ENCODE measurements around the gene SLC25A31.

SLC25A31 gene

DNA sequence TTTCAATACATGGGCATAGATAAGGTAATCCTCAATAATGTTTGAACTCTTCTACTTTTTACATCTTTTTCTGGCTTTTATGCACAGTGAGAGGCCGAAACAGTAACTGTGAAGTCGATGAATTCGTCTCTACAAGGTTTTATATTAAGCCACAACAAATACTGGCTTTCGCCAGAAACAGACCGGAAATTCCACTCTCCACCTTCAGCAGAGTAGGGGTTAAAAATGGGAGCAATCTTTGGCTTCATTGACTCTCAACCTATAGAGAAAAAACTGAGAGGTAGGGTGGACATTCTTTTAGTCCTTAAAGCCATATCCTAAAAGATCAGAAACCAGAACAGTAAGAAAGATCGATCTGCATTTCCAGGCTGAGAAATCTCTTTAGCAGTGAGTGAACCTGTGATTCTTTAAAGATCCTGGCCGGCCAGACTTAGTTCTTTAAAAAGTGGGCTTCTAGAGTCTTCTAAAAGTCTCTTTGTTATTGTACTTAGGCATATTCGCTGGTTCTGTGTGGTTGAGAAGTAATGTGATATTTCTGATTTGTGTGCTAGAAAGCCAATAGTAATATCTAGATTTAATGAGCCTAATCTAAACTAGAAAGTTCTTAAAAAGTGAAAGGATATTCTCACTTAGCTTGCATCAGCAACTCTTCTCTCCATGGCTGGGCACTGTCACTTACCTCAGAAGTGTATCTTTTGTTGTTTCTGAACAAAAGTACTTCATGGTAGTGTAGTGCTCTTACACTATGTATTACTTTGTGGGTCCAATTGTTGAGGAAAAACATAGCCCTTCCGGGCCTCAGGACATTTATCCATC lies 54.0 kb downstream of the SLC25A31 start:
- Histone ChIP-seq H3K79me2 (ENCODE audit: control insufficient read depth, insufficient read depth, low read length, poor library complexity) (peaks cover 4% of the 10 kb centered on the region), H4K8ac (ENCODE audit: low read depth, low read length) (no peak overlapping the region), H3K4me3 (ENCODE audit: low read depth, low read length) (no peak overlapping the region)

DNA sequence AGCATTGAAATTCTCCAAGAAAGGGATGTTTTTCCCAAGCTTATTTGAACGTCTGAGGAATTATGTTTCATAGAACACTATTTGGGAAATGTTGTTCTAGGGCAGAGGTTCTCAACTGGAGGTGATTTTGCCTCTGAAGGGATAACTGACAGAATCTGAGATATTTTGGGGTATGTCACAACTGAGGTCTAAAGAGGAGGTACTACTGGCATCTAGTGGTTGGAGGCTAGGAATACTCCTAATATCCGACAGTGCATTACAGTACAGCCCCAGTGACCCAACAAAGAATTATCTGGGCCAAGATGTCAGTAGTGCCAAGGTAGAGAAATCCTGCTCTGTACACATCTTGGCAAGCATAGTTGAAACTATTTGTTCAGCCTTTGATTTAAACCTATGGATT lies 58.3 kb downstream of the SLC25A31 start:
- Histone ChIP-seq H2AK5ac (ENCODE audit: low read length) (no peak overlapping the region), H3K27me3 (ENCODE audit: insufficient read depth, low read length) (no peaks in the 10 kb centered on the region), H3K79me2 (ENCODE audit: control insufficient read depth, insufficient read depth, low read length, poor library complexity) (no peaks in the 10 kb centered on the region), H2BK5ac (ENCODE audit: low read depth, low read length, poor library complexity) (no peak overlapping the region), H3K4me2 (ENCODE audit: low read length) (no peak overlapping the region), H3K4me3 (ENCODE audit: low read depth, low read length) (no peak overlapping the region), H2AFZ (ENCODE audit: insufficient read depth, low read length, poor library complexity) (no peak overlapping the region), H4K91ac (ENCODE audit: low read depth, low read length) (no peak overlapping the region), H3K79me1 (ENCODE audit: low read length) (no peaks in the 10 kb centered on the region), H3K4ac (ENCODE audit: low read depth, low read length) (no peak overlapping the region), H3K4me1 (ENCODE audit: control insufficient read depth in 1 of 2, insufficient read depth in 2 of 2, low read length in 2 of 2) (no peaks in the 10 kb centered on the region), H3K23ac (ENCODE audit: low read length) (no peak overlapping the region), H3K14ac (ENCODE audit: low read length) (no peak overlapping the region), H4K12ac (ENCODE audit: low read depth, low read length) (no peak overlapping the region), H3K9me3 (ENCODE audit: insufficient read depth, low read depth, low read length) (no peaks in the 10 kb centered on the region), H3K27ac (ENCODE audit: low read depth, low read length) (no peak overlapping the region), H2BK120ac (ENCODE audit: insufficient read depth, low read length, poor library complexity) (no peak overlapping the region), H3K18ac (ENCODE audit: low read length) (no peak overlapping the region), H4K8ac (ENCODE audit: low read depth, low read length) (no peak overlapping the region), H3K36me3 (ENCODE audit: control insufficient read depth in 1 of 2, insufficient read depth in 2 of 2, low read length in 2 of 2) (no peaks in the 10 kb centered on the region), H3K9ac (ENCODE audit: low read length) (no peak overlapping the region), H2BK12ac (ENCODE audit: low read length) (no peak overlapping the region)
- DNase-seq = no peak
- no CpG with 5 or more reads among the region's 2 CpGs for WGBS (ENCODE audit: extremely low coverage, insufficient coverage, insufficient read length)

More for the DNA sequence above, 54.0 kb downstream of the SLC25A31 start:
- no CpG with 5 or more reads among the region's 9 CpGs for whole genome bisulfite sequencing (ENCODE audit: extremely low coverage, insufficient coverage, insufficient read length)
- Histone ChIP-seq H3K4me1 (ENCODE audit: control insufficient read depth in 1 of 2, insufficient read depth in 2 of 2, low read length in 2 of 2) (peaks cover 4 to 8% of the 10 kb centered on the region in 2 experiments), H3K4ac (ENCODE audit: low read depth, low read length) (no peak overlapping the region), H3K18ac (ENCODE audit: low read length) (no peak overlapping the region), H2AK5ac (ENCODE audit: low read length) (no peak overlapping the region), H3K4me2 (ENCODE audit: low read length) (no peak overlapping the region), H2BK5ac (ENCODE audit: low read depth, low read length, poor library complexity) (no peak overlapping the region), H4K91ac (ENCODE audit: low read depth, low read length) (no peak overlapping the region), H3K27ac (ENCODE audit: low read depth, low read length) (no peak overlapping the region), H3K23ac (ENCODE audit: low read length) (no peak overlapping the region), H2BK12ac (ENCODE audit: low read length) (no peak overlapping the region), H2BK120ac (ENCODE audit: insufficient read depth, low read length, poor library complexity) (no peak overlapping the region), H3K27me3 (ENCODE audit: insufficient read depth, low read length) (peaks cover 2% of the 10 kb centered on the region), H4K12ac (ENCODE audit: low read depth, low read length) (no peak overlapping the region), H3K36me3 (ENCODE audit: control insufficient read depth in 1 of 2, insufficient read depth in 2 of 2, low read length in 2 of 2) (no peaks in the 10 kb centered on the region), H3K79me1 (ENCODE audit: low read length) (peaks cover 7% of the 10 kb centered on the region), H3K9me3 (ENCODE audit: insufficient read depth, low read depth, low read length) (no peaks in the 10 kb centered on the region), H3K9ac (ENCODE audit: low read length) (no peak overlapping the region), H3K14ac (ENCODE audit: low read length) (no peak overlapping the region), H2AFZ (ENCODE audit: insufficient read depth, low read length, poor library complexity) (no peak overlapping the region)
- DNase-seq = no peak

GRCh38 chr4:127791391-127791790 lies 61.2 kb downstream of the SLC25A31 start:
- H3K18ac ChIP-seq (ENCODE audit: low read length) = no peak overlapping the region
- WGBS (ENCODE audit: extremely low coverage, insufficient coverage, insufficient read length) = no CpG with 5 or more reads among the region's 1 CpG
- H3K27me3 ChIP-seq (ENCODE audit: insufficient read depth, low read length) = no peaks in the 10 kb centered on the region
- no peaks in the 10 kb centered on the region for H3K36me3 ChIP-seq (ENCODE audit: control insufficient read depth in 1 of 2, insufficient read depth in 2 of 2, low read length in 2 of 2)
- H3K9me3 ChIP-seq (ENCODE audit: insufficient read depth, low read depth, low read length) = no peaks in the 10 kb centered on the region
- no peak overlapping the region for H3K9ac ChIP-seq (ENCODE audit: low read length)
- H3K23ac ChIP-seq (ENCODE audit: low read length) = no peak overlapping the region
- no peaks in the 10 kb centered on the region for H3K4me1 ChIP-seq (ENCODE audit: control insufficient read depth in 1 of 2, insufficient read depth in 2 of 2, low read length in 2 of 2)
- H2BK5ac ChIP-seq (ENCODE audit: low read depth, low read length, poor library complexity) = no peak overlapping the region
- no peak overlapping the region for H4K8ac ChIP-seq (ENCODE audit: low read depth, low read length)
- no peak overlapping the region for H3K4ac ChIP-seq (ENCODE audit: low read depth, low read length)
- H2AFZ ChIP-seq (ENCODE audit: insufficient read depth, low read length, poor library complexity) = no peak overlapping the region
- H3K79me2 ChIP-seq (ENCODE audit: control insufficient read depth, insufficient read depth, low read length, poor library complexity) = no peaks in the 10 kb centered on the region
- no peak overlapping the region for H3K14ac ChIP-seq (ENCODE audit: low read length)
- H3K79me1 ChIP-seq (ENCODE audit: low read length) = no peaks in the 10 kb centered on the region
- H2BK120ac ChIP-seq (ENCODE audit: insufficient read depth, low read length, poor library complexity) = no peak overlapping the region
- H2AK5ac ChIP-seq (ENCODE audit: low read length) = no peak overlapping the region
- no peak overlapping the region for H4K91ac ChIP-seq (ENCODE audit: low read depth, low read length)
- no peak overlapping the region for H3K4me3 ChIP-seq (ENCODE audit: low read depth, low read length)
- H2BK12ac ChIP-seq (ENCODE audit: low read length) = no peak overlapping the region
- H3K27ac ChIP-seq (ENCODE audit: low read depth, low read length) = no peak overlapping the region
- H4K12ac ChIP-seq (ENCODE audit: low read depth, low read length) = no peak overlapping the region
- no peak overlapping the region for H3K4me2 ChIP-seq (ENCODE audit: low read length)
- no peak for DNase-seq

DNA sequence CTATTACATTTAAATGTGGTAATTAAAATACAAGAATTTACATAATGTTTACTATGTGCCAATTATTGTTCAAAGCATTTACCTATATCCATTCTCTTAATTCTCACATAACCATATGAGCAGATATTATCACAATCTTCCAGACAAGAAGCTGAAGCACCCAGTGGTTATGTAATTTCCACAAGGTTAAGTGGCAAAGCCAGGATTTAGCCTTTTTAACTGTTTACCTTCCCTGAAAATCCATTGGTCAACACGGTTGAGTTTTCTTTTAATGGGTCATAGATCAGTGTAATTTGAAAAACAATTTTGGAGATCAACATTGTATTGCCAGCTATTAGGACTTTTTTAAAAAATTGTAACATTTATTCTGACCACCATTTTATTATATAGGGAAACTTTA lies 63.3 kb downstream of the SLC25A31 start:
- no peak overlapping the region for H3K9ac ChIP-seq (ENCODE audit: low read length)
- DNase-seq = no peak
- no peaks in the 10 kb centered on the region for H3K9me3 ChIP-seq (ENCODE audit: insufficient read depth, low read depth, low read length)
- H4K12ac ChIP-seq (ENCODE audit: low read depth, low read length) = no peak overlapping the region
- no peak overlapping the region for H3K23ac ChIP-seq (ENCODE audit: low read length)
- no peak overlapping the region for H2BK120ac ChIP-seq (ENCODE audit: insufficient read depth, low read length, poor library complexity)
- H4K8ac ChIP-seq (ENCODE audit: low read depth, low read length) = no peak overlapping the region
- H3K4me1 ChIP-seq (ENCODE audit: control insufficient read depth in 1 of 2, insufficient read depth in 2 of 2, low read length in 2 of 2) = no peaks in the 10 kb centered on the region
- H3K4me2 ChIP-seq (ENCODE audit: low read length) = no peak overlapping the region
- WGBS (ENCODE audit: extremely low coverage, insufficient coverage, insufficient read length) = no CpG with 5 or more reads among the region's 1 CpG
- H3K27me3 ChIP-seq (ENCODE audit: insufficient read depth, low read length) = no peaks in the 10 kb centered on the region
- no peak overlapping the region for H4K91ac ChIP-seq (ENCODE audit: low read depth, low read length)
- no peak overlapping the region for H3K18ac ChIP-seq (ENCODE audit: low read length)
- H3K14ac ChIP-seq (ENCODE audit: low read length) = no peak overlapping the region
- no peaks in the 10 kb centered on the region for H3K36me3 ChIP-seq (ENCODE audit: control insufficient read depth in 1 of 2, insufficient read depth in 2 of 2, low read length in 2 of 2)
- no peak overlapping the region for H2AK5ac ChIP-seq (ENCODE audit: low read length)
- no peaks in the 10 kb centered on the region for H3K79me1 ChIP-seq (ENCODE audit: low read length)
- H3K4ac ChIP-seq (ENCODE audit: low read depth, low read length) = no peak overlapping the region
- H2AFZ ChIP-seq (ENCODE audit: insufficient read depth, low read length, poor library complexity) = no peak overlapping the region
- H2BK5ac ChIP-seq (ENCODE audit: low read depth, low read length, poor library complexity) = no peak overlapping the region
- H3K4me3 ChIP-seq (ENCODE audit: low read depth, low read length) = no peak overlapping the region
- no peaks in the 10 kb centered on the region for H3K79me2 ChIP-seq (ENCODE audit: control insufficient read depth, insufficient read depth, low read length, poor library complexity)
- H3K27ac ChIP-seq (ENCODE audit: low read depth, low read length) = no peak overlapping the region
- H2BK12ac ChIP-seq (ENCODE audit: low read length) = no peak overlapping the region

Data from trophoblast cell (in vitro differentiated cells and primary cell).